Measurements from ENCODE around the gene HS6ST3. TPM values are rescaled to one million over a fixed set of nuclear protein-coding genes. Genes with fewer than 3 reads are reported as not detected.

The HS6ST3 gene
- total RNA-seq, 1 donor from 2014 or later = 1.3 TPM

DNA sequence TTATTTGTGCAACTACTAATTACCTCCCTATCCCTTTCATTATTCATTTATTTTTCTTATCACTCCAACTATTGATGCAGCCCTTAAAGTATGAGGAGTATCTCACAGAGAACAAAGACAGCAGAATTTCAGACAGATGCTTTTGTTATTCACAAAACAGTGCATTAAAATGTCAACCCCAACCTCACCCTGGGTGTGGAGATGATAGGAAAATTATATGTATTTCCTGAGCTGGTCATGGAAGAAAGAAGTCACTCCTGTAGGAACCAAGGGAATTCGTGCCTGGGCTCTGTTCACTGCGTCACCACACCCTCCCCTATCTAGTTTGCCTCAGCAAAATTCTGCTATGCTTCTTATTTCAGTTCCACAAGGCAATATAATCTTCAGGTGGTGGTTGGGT lies 588.9 kb downstream of the HS6ST3 start:
- H3K27me3 Mint-ChIP-seq (ENCODE audit: unreplicated experiment) = no peaks in the 10 kb centered on the region
- H3K27ac Mint-ChIP-seq (ENCODE audit: unreplicated experiment) = no peak overlapping the region
- TF ChIP-seq, protein P1, sequence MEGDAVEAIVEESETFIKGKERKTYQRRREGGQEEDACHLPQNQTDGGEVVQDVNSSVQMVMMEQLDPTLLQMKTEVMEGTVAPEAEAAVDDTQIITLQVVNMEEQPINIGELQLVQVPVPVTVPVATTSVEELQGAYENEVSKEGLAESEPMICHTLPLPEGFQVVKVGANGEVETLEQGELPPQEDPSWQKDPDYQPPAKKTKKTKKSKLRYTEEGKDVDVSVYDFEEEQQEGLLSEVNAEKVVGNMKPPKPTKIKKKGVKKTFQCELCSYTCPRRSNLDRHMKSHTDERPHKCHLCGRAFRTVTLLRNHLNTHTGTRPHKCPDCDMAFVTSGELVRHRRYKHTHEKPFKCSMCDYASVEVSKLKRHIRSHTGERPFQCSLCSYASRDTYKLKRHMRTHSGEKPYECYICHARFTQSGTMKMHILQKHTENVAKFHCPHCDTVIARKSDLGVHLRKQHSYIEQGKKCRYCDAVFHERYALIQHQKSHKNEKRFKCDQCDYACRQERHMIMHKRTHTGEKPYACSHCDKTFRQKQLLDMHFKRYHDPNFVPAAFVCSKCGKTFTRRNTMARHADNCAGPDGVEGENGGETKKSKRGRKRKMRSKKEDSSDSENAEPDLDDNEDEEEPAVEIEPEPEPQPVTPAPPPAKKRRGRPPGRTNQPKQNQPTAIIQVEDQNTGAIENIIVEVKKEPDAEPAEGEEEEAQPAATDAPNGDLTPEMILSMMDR (IDR thresholded peaks at IDR 0.05; ENCODE audit: partially characterized antibody, unreplicated experiment) = no peak
- DNase-seq = no peak
- H3K36me3 Mint-ChIP-seq (ENCODE audit: unreplicated experiment) = no peaks in the 10 kb centered on the region
- no peaks in the 10 kb centered on the region for H3K9me3 Mint-ChIP-seq (ENCODE audit: unreplicated experiment)
- H3K4me3 Mint-ChIP-seq (ENCODE audit: unreplicated experiment) = no peak overlapping the region
- H3K4me1 Mint-ChIP-seq (ENCODE audit: low read depth, unreplicated experiment) = no peaks in the 10 kb centered on the region

DNA sequence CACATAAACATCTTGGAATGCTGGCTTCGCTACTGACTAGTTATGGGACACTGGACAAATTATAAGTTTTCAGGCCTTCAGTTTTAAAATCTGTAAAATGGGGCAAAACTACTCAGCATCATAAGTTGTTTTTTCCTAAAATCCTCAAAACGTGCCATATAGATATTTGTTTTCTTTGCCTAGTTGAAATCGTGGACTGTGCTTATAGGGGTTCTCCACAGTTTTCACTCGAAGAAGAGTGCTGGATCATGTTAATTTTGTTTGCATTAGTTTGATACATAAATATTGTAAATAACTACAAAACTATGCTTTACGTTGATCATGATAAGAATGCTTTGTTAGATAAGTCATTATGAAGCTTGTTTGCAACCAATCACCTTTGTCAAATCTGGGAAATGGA lies 591.0 kb downstream of the HS6ST3 start:
- Mint-ChIP-seq H3K4me3 (ENCODE audit: unreplicated experiment) (no peak overlapping the region), H3K4me1 (ENCODE audit: low read depth, unreplicated experiment) (no peaks in the 10 kb centered on the region), H3K36me3 (ENCODE audit: unreplicated experiment) (no peaks in the 10 kb centered on the region), H3K27me3 (ENCODE audit: unreplicated experiment) (no peaks in the 10 kb centered on the region), H3K9me3 (ENCODE audit: unreplicated experiment) (no peaks in the 10 kb centered on the region), H3K27ac (ENCODE audit: unreplicated experiment) (no peak overlapping the region)
- DNase-seq = no peak
- TF ChIP-seq, protein P1 (IDR thresholded peaks at IDR 0.05; ENCODE audit: partially characterized antibody, unreplicated experiment) = no peak

DNA sequence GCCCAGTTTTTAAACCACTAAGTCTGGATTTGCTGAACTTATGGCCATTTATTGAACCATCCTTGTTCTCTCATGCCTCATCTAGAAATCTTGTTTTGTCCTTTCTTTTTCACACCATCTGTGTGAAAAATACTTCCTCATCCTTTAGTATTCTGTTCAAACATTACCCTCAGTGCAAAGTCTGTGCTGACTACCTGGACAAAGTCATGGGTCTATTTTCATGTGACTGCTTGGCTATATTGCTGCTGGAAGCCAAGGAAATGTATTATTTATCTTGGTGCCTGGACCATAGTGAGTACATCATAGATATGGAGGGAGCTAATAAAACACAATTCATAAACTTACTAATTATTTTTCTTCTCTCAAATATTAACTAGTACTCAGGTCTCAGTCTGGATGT lies 591.9 kb downstream of the HS6ST3 start:
- DNase-seq = no peak
- no peaks in the 10 kb centered on the region for H3K9me3 Mint-ChIP-seq (ENCODE audit: unreplicated experiment)
- H3K36me3 Mint-ChIP-seq (ENCODE audit: unreplicated experiment) = no peaks in the 10 kb centered on the region
- TF ChIP-seq, protein P1 (IDR thresholded peaks at IDR 0.05; ENCODE audit: partially characterized antibody, unreplicated experiment) = no peak
- no peaks in the 10 kb centered on the region for H3K4me1 Mint-ChIP-seq (ENCODE audit: low read depth, unreplicated experiment)
- H3K27ac Mint-ChIP-seq (ENCODE audit: unreplicated experiment) = no peak overlapping the region
- H3K27me3 Mint-ChIP-seq (ENCODE audit: unreplicated experiment) = no peaks in the 10 kb centered on the region
- H3K4me3 Mint-ChIP-seq (ENCODE audit: unreplicated experiment) = no peak overlapping the region

DNA sequence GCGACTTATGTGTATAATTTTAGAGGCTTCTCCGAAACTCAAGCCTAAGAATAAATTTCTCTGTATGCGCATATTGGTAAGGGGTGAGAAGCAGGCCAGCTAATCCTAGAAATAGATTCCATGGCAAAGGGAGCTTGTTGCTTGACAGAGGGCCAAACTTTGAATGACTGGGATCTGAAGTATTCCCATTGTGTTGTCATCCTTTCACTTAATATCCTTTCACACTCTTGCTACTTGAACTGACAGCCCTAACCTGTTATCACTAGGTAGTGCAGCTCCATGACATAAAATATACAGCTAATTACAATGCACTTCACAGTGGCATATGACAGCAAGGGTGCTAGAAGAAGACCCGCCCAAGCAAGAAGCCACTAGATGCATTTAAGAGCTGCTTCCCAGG lies 594.6 kb downstream of the HS6ST3 start:
- no peaks in the 10 kb centered on the region for H3K36me3 Mint-ChIP-seq (ENCODE audit: unreplicated experiment)
- no peaks in the 10 kb centered on the region for H3K27me3 Mint-ChIP-seq (ENCODE audit: unreplicated experiment)
- TF ChIP-seq, protein P1 (IDR thresholded peaks at IDR 0.05; ENCODE audit: partially characterized antibody, unreplicated experiment) = no peak
- no peak for DNase-seq
- no peaks in the 10 kb centered on the region for H3K4me1 Mint-ChIP-seq (ENCODE audit: low read depth, unreplicated experiment)
- no peaks in the 10 kb centered on the region for H3K9me3 Mint-ChIP-seq (ENCODE audit: unreplicated experiment)
- no peak overlapping the region for H3K4me3 Mint-ChIP-seq (ENCODE audit: unreplicated experiment)
- H3K27ac Mint-ChIP-seq (ENCODE audit: unreplicated experiment) = no peak overlapping the region

DNA sequence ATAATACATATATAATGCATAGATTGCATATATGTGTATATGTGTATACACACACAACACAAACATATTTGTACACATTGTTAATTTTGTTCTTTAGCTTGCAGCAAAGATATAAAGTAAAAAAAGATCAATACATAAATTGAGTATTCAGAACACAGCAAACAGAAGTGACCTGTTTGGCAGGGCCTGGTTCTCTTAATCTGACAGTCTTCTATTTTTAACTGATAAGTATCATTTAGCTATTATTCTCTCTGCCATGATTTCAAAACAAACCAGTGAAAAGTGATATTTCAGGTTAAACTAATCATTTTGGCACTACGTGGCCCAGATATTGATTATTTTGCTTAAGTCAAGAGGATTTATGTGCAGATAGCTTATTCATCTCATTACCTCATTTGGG lies 595.0 kb downstream of the HS6ST3 start:
- TF ChIP-seq, protein P1 (IDR thresholded peaks at IDR 0.05; ENCODE audit: partially characterized antibody, unreplicated experiment) = no peak
- no peaks in the 10 kb centered on the region for H3K9me3 Mint-ChIP-seq (ENCODE audit: unreplicated experiment)
- no peak overlapping the region for H3K4me3 Mint-ChIP-seq (ENCODE audit: unreplicated experiment)
- no peaks in the 10 kb centered on the region for H3K36me3 Mint-ChIP-seq (ENCODE audit: unreplicated experiment)
- H3K27me3 Mint-ChIP-seq (ENCODE audit: unreplicated experiment) = no peaks in the 10 kb centered on the region
- no peaks in the 10 kb centered on the region for H3K4me1 Mint-ChIP-seq (ENCODE audit: low read depth, unreplicated experiment)
- H3K27ac Mint-ChIP-seq (ENCODE audit: unreplicated experiment) = no peak overlapping the region
- no peak for DNase-seq
